ENCODE results near the gene PTPRK.

Gene PTPRK

DNA sequence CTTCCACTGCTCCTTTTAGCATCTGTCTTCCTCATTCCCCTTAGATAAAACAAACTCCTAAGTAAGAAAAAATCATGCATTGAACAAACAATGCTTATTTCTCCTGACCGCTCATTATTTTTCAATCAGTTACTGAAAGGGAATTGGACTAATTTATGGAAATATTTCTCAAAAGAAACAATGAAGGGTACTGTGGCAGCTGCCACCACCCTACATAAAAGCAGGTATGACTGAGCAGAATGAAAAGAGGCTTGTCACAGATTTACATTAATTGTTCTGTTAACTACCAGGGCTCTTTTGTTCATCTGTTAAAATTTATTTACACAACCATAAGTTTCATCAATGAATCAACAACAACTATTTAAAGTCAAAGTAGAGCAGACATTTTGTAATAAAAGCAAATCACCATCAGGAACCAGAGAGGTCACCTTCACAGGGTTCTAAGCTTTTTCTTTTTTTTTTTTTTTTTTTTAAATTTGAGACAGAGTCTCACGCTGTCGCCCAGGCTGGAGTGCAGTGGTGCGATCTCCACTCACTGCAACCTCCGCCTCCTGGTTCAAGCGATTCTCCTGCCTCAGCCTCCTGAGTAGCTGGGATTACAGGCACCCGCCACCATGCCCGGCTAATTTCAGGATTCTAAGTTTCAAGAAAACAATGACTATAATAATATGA is 204.0 kb downstream of the PTPRK start:
- Histone ChIP-seq H3K9me3 (ENCODE audit: severe bottlenecking) (no peaks in the 10 kb centered on the region), H3K4me3 (ENCODE audit: low read depth, low read length) (no peak overlapping the region), H3K27me3 (ENCODE audit: insufficient read depth, low read depth, severe bottlenecking) (no peaks in the 10 kb centered on the region), H3K36me3 (no peaks in the 10 kb centered on the region), H3K27ac (no peak overlapping the region)
- TF ChIP-seq, protein P1, sequence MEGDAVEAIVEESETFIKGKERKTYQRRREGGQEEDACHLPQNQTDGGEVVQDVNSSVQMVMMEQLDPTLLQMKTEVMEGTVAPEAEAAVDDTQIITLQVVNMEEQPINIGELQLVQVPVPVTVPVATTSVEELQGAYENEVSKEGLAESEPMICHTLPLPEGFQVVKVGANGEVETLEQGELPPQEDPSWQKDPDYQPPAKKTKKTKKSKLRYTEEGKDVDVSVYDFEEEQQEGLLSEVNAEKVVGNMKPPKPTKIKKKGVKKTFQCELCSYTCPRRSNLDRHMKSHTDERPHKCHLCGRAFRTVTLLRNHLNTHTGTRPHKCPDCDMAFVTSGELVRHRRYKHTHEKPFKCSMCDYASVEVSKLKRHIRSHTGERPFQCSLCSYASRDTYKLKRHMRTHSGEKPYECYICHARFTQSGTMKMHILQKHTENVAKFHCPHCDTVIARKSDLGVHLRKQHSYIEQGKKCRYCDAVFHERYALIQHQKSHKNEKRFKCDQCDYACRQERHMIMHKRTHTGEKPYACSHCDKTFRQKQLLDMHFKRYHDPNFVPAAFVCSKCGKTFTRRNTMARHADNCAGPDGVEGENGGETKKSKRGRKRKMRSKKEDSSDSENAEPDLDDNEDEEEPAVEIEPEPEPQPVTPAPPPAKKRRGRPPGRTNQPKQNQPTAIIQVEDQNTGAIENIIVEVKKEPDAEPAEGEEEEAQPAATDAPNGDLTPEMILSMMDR (IDR thresholded peaks at IDR 0.05; ENCODE audit: low read depth, low read length): no peak
- DNase-seq: no peak

DNA sequence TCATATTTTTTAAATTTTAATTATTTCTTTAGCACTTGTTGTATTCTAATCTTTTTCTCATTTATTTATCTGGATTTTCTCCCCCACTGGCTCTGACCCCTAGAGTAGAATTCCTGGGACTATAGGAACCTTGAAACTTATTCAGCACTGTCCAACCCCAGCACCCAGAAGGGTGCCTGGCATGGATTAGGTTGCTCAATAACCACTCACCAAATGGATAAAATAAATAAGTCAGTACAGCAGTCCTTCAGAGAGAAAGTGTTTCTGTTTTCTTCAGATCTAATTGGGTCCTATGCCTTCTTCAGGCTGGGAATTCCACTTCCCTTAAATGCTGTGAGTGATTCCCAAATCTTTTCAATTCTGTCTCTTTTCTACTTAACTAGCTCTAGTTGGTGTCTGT is 206.2 kb downstream of the PTPRK start:
- no peak for DNase-seq
- H3K36me3 ChIP-seq: no peaks in the 10 kb centered on the region
- H3K9me3 ChIP-seq (ENCODE audit: severe bottlenecking): no peaks in the 10 kb centered on the region
- no peaks in the 10 kb centered on the region for H3K27me3 ChIP-seq (ENCODE audit: insufficient read depth, low read depth, severe bottlenecking)
- TF ChIP-seq, protein P1 (IDR thresholded peaks at IDR 0.05; ENCODE audit: low read depth, low read length): no peak
- no peak overlapping the region for H3K27ac ChIP-seq
- H3K4me3 ChIP-seq (ENCODE audit: low read depth, low read length): no peak overlapping the region

DNA sequence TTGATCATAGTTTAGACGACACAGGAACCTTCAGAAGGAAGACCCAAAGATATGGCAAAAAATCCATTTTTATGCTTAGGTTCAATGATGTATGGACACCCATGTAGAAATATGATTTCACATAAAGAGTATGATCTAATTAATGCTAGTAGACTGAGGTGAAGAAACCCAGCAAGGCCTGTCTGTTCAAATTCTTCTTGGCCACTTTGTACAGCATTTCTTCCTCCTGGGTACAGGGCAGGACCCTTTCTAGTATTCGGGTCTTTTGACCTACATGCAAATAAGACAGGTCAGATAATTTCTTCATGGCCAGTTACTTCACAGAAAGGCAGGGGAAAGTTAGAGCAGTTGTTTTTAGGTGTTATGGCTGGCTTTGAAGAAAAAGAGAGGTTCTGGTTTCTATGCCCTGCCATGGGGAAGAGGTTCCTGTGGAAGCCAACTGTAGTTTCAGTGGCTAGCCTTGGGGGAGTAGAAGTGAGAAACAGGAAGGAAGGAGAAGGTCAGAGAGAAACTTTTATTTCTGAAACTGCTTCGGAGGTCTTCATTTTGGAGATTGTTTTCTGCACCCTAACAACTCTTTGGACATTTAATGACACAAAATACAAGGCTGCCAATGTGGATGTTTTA is 208.3 kb downstream of the PTPRK start:
- Histone ChIP-seq H3K36me3 (no peaks in the 10 kb centered on the region), H3K27ac (no peak overlapping the region), H3K4me3 (ENCODE audit: low read depth, low read length) (no peak overlapping the region), H3K9me3 (ENCODE audit: severe bottlenecking) (no peaks in the 10 kb centered on the region), H3K27me3 (ENCODE audit: insufficient read depth, low read depth, severe bottlenecking) (no peaks in the 10 kb centered on the region)
- TF ChIP-seq, protein P1 (IDR thresholded peaks at IDR 0.05; ENCODE audit: low read depth, low read length): no peak
- no peak for DNase-seq

DNA sequence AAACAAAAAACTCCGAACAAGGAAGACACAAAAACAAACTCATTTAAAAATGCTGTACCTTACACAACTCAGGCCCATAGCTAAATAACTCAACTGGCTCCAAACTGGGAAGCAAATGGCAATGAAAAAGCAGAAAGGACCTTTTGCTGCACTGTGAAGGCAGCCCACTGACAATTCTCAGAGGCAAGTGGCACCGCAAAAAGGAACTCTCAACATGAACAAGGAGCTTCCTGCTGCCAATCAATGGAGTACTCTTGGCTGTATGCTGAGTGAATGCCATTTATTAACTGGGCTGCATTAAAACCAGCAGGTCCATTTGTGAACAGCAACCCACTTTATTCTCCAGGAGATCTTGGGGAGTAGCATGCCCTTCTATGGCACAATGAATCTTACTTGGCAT is 209.9 kb downstream of the PTPRK start:
- TF ChIP-seq, protein P1 (IDR thresholded peaks at IDR 0.05; ENCODE audit: low read depth, low read length): no peak
- no peaks in the 10 kb centered on the region for H3K9me3 ChIP-seq (ENCODE audit: severe bottlenecking)
- H3K4me3 ChIP-seq (ENCODE audit: low read depth, low read length): no peak overlapping the region
- H3K27me3 ChIP-seq (ENCODE audit: insufficient read depth, low read depth, severe bottlenecking): no peaks in the 10 kb centered on the region
- H3K27ac ChIP-seq: no peak overlapping the region
- DNase-seq: no peak
- no peaks in the 10 kb centered on the region for H3K36me3 ChIP-seq

DNA sequence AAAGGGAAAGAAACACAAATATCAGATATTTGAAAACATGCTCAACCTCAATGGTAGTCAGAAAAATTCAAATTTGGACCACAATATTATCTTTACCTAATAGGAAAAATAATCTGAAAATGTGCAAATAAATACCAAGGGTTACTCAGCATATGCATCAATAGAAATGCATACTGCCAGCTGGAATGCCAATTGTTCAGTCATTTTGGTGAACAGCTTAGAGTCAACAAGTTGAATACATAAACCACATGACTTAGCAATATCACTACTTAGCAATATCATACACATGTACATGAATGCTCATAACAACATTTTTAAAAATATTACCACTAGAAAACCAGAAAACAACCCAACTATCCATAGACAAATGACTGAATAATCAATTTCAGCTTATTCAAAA is 212.7 kb downstream of the PTPRK start:
- Histone ChIP-seq H3K27ac (no peak overlapping the region), H3K9me3 (ENCODE audit: severe bottlenecking) (no peaks in the 10 kb centered on the region), H3K27me3 (ENCODE audit: insufficient read depth, low read depth, severe bottlenecking) (no peaks in the 10 kb centered on the region), H3K36me3 (no peaks in the 10 kb centered on the region), H3K4me3 (ENCODE audit: low read depth, low read length) (no peak overlapping the region)
- TF ChIP-seq, protein P1 (IDR thresholded peaks at IDR 0.05; ENCODE audit: low read depth, low read length): no peak
- DNase-seq: no peak

DNA sequence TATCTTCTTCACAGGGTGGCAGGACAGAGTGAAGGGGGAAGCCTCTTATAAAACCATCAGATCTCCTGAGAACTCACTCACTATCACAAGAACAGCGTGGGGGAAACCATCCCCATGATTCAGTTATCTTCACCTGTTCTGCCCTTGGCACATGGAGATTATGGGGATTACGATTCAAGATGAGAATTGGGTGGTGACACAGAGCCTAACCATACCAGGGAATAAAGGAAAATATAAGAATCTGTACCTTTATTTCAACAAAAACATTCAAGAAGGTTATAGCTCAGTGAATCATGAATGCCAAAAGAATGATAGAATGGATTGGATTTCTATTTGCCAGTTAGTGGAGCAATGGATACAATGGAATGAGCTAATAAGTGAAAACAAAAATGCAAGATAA is 214.4 kb downstream of the PTPRK start:
- no peak overlapping the region for H3K27ac ChIP-seq
- no peaks in the 10 kb centered on the region for H3K27me3 ChIP-seq (ENCODE audit: insufficient read depth, low read depth, severe bottlenecking)
- DNase-seq: no peak

More for the DNA sequence above, 214.4 kb downstream of the PTPRK start:
- Histone ChIP-seq H3K36me3 (no peaks in the 10 kb centered on the region), H3K4me3 (ENCODE audit: low read depth, low read length) (no peak overlapping the region), H3K9me3 (ENCODE audit: severe bottlenecking) (no peaks in the 10 kb centered on the region)
- TF ChIP-seq, protein P1 (IDR thresholded peaks at IDR 0.05; ENCODE audit: low read depth, low read length): no peak
